ENCODE results near the gene OR2L5.

The OR2L5 gene

GRCh38 chr1:248054671-248055070 lies 41.2 kb downstream of the OR2L5 start:
- no peak for DNase-seq (ENCODE audit: extremely low spot score)
- TF ChIP-seq CTCF (IDR thresholded peaks at IDR 0.05; ENCODE audit: control extremely low read depth, extremely low read depth, low read depth, missing control alignments): no peak
- ChIA-PET CTCF (no interaction called here), POLR2A (no interaction called here)

GRCh38 chr1:248055261-248055660 lies 41.8 kb downstream of the OR2L5 start:
- ChIA-PET POLR2A (no interaction called here), CTCF (no interaction called here)
- no peak for DNase-seq (ENCODE audit: extremely low spot score)
- no peak for TF ChIP-seq CTCF (IDR thresholded peaks at IDR 0.05; ENCODE audit: control extremely low read depth, extremely low read depth, low read depth, missing control alignments)

- POLR2A ChIA-PET: no interaction called here
- CTCF ChIA-PET: interaction anchor here (1.1 kb wide), 1 partner anchor 9 kb away, joined by 3 read pairs; no protein-coding TSS in a partner anchor
- TF ChIP-seq CTCF (IDR thresholded peaks at IDR 0.05; ENCODE audit: control extremely low read depth, extremely low read depth, low read depth, missing control alignments): no peak
Observed at GRCh38 chr1:248065071-248065470, 51.6 kb downstream of the OR2L5 start.

GRCh38 chr1:248065604-248066003 lies 52.1 kb downstream of the OR2L5 start:
- DNase-seq (ENCODE audit: extremely low spot score): no peak
- POLR2A ChIA-PET: no interaction called here
- TF ChIP-seq CTCF (IDR thresholded peaks at IDR 0.05; ENCODE audit: control extremely low read depth, extremely low read depth, low read depth, missing control alignments): no peak
- CTCF ChIA-PET: interaction anchor here (1.1 kb wide), 1 partner anchor 9 kb away, joined by 3 read pairs; no protein-coding TSS in a partner anchor

More at GRCh38 chr1:248065071-248065470, 51.6 kb downstream of the OR2L5 start:
- DNase-seq (ENCODE audit: extremely low spot score): no peak
